Thyroid gland (tissue), 4 donors: Measurements from ENCODE around the gene PLSCR4. TPM values are rescaled to one million over a fixed set of nuclear protein-coding genes. Genes with fewer than 3 reads are reported as not detected.

Experiments
- DNase-seq, 2 donors: peaks; one replicate each; pipeline ENCODE4 v3.0.0-alpha.2; 2019
- H3K27ac ChIP-seq, 3 donors: fragments of 200-600 bp; sonication (generic); 1 replicate in 2 of 3; 2 replicates in 1 of 3; pipeline ENCODE4 v1.5.1; 2016 to 2019; ENCODE audit warnings: mild to moderate bottlenecking in 1 of 3, moderate library complexity in 1 of 3
- H3K27me3 ChIP-seq: fragments of 200-600 bp; sonication (generic); one replicate; pipeline ENCODE4 v1.5.1; 2019
- H3K36me3 ChIP-seq, 2 donors: fragments of 200-600 bp; sonication (generic); one replicate each; pipeline ENCODE4 v1.5.1; 2016 to 2019
- H3K4me1 ChIP-seq, 2 donors: fragments of 200-600 bp; sonication (generic); one replicate each; pipeline ENCODE4 v1.5.1; 2017 to 2019
- H3K4me3 ChIP-seq, 3 donors: fragments of 200-600 bp; sonication (generic); replicated peaks in 1 of 3; 1 replicate in 2 of 3; 2 replicates in 1 of 3; pipeline ENCODE4 v1.5.1; 2016; ENCODE audit warnings: mild to moderate bottlenecking in 1 of 3
- H3K9me3 ChIP-seq: fragments of 200-600 bp; sonication (generic); one replicate; pipeline ENCODE4 v1.5.1; 2017
- POLR2A ChIP-seq, 2 donors: fragments of 450-650 bp; IDR thresholded peaks; one replicate each; pipeline ENCODE4 v1.6.1; 2017; ENCODE audit warnings: antibody characterized with exemption in 2 of 2, mild to moderate bottlenecking in 2 of 2, moderate library complexity in 1 of 2
- WGBS, 2 donors: methylation state at CpG; one replicate each; pipeline ENCODE4 v1.1.5; 2017; 5-methylcytosine and 5-hydroxymethylcytosine counted together
- intact Hi-C: fragments of 100-400 bp; cut with DNase I; formaldehyde crosslinking; loops from one replicate; pipeline ENCODE4 v1.15.1; 2023
- total RNA-seq, 4 donors: library from RNA; depleted of rRNA; stranded (reverse); fragments of >200 nt; gene quantifications; one replicate each; pipeline ENCODE4 v1.2.3, GENCODE V29; 2016
- TF ChIP-seq, protein P1 (sequence below), 6 experiments: fragments of 200-600 bp in 3 of 6; fragments of 450-650 bp in 3 of 6; sonication (generic) in 3 of 6; IDR thresholded peaks; one replicate each; pipeline ENCODE4 v1.5.1; 2016 to 2019; ENCODE audit warnings: antibody characterized with exemption in 6 of 6, mild to moderate bottlenecking in 2 of 6, inconsistent platforms in 1 of 6, moderate library complexity in 1 of 6

PLSCR4 gene
- total RNA-seq, 4 donors from 2014 or later, result 61.6 to 110 (median 78.4) TPM

DNA sequence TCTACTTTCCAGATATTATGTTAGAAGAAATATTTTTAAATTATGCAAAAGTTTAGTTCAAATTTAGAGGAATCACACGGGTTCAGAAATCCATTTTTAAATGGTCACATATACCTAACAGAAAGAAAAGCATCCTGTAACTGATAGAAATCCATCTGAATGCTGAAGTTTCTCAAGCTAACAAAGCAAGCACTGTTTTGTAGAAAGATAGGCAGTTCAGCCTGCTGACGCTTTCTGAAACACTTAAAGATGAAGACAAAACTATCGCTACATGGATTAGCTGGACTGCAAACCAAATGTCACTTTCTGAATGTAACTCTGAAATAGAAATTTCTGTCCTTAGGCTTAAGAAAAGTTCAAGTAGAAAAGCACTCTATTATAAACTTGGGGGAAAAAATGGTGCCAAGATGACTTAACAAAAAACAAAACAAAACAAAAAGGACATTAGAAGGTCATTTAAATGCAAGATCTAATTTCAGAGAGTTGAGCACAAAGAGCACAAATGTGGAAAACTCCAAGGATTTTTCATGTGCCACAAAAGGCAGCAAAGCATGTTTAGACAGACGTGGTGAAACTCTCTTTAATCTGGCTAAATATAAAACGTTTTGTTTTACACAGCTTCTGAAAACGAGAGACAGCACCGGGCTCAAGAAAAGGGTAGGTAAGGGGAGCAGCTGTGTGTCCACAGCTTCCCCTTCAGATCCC, 91.1 kb downstream of the PLSCR4 start:
- Histone ChIP-seq H3K4me3 (peak overlapping the region; percentile 69 to 86 (median 70)), H3K36me3 (no peaks in the 10 kb centered on the region), H3K4me1 (peaks cover 48 to 63% of the 10 kb centered on the region in 2 donors), H3K27ac (peak overlapping the region; percentile 95 to 97 (median 96)), H3K9me3 (no peaks in the 10 kb centered on the region), H3K27me3 (no peaks in the 10 kb centered on the region)
- DNase-seq, result no peak
- intact Hi-C loops, result no loop called here
- 4 to 6% methylated on average over 7 of the region's 7 CpGs for WGBS, 2 donors
- no peak for TF ChIP-seq POLR2A (IDR thresholded peaks at IDR 0.05)
- TF ChIP-seq, protein P1, sequence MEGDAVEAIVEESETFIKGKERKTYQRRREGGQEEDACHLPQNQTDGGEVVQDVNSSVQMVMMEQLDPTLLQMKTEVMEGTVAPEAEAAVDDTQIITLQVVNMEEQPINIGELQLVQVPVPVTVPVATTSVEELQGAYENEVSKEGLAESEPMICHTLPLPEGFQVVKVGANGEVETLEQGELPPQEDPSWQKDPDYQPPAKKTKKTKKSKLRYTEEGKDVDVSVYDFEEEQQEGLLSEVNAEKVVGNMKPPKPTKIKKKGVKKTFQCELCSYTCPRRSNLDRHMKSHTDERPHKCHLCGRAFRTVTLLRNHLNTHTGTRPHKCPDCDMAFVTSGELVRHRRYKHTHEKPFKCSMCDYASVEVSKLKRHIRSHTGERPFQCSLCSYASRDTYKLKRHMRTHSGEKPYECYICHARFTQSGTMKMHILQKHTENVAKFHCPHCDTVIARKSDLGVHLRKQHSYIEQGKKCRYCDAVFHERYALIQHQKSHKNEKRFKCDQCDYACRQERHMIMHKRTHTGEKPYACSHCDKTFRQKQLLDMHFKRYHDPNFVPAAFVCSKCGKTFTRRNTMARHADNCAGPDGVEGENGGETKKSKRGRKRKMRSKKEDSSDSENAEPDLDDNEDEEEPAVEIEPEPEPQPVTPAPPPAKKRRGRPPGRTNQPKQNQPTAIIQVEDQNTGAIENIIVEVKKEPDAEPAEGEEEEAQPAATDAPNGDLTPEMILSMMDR (IDR thresholded peaks at IDR 0.05), result no peak

DNA sequence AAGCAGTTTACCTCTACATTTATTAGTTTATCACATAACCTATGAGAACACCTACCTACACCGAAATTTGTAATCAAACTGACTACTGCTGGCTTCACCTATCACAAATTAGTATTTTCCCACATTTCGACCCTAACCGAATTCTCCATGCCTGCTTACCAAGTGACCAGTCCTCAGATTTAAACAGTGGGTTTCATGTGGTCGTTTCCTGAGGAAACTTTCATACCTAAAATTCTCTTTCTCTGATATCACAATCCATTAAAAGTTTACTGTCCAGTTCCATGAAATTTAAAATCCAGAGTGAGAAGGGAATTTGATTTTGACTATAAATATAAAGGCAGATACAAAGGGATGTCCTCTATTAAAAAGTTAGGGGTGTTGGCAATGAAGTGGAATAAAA, 91.9 kb downstream of the PLSCR4 start:
- Histone ChIP-seq H3K4me3 (peak overlapping the region in 2 of 3 donors; percentile 70 to 86), H3K27ac (peak overlapping the region; percentile 95 to 97 (median 96)), H3K27me3 (no peaks in the 10 kb centered on the region), H3K36me3 (no peaks in the 10 kb centered on the region), H3K4me1 (peaks cover 44 to 57% of the 10 kb centered on the region in 2 donors), H3K9me3 (no peaks in the 10 kb centered on the region)
- no peak for DNase-seq
- WGBS, 2 donors, result 39 to 40% methylated on average over 4 of the region's 4 CpGs
- TF ChIP-seq, protein P1 (IDR thresholded peaks at IDR 0.05), result no peak
- no peak for TF ChIP-seq POLR2A (IDR thresholded peaks at IDR 0.05)
- intact Hi-C loops, result no loop called here

DNA sequence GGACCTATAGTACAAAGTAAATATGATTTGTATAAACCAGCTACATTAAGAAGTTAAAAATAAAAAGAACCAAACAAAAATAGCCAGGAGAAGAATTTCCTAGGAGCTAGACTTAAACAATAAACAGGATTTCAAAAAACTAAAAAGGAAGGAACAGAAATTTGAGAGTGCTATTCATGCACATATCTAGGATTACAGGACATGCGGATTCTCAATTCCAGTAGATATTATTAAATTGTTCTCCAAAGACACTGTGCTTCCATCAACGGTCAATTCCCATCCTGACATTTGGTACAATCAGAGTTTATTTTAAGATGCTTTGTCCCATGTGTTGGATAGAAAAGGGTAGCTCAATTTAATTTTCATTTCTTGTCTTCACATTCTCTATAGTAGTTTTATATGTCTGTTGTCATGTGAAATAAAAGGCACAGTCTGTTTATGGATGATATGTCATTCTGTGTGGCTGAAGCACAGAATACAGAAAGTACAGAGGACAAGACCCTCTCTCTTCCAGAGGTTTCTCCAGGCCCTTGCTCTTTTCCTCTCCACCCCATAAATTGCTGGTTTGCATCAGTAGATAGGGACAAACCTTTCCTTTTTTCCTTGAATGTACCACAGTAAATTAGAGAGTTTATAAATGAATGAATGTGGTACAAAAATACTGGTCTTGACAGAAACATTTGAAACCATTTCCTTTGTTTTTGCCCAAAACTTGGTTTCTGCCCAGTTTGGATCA, 93.4 kb downstream of the PLSCR4 start:
- TF ChIP-seq, protein P1 (IDR thresholded peaks at IDR 0.05), result no peak
- no peak for TF ChIP-seq POLR2A (IDR thresholded peaks at IDR 0.05)
- peaks cover 40 to 52% of the 10 kb centered on the region in 2 donors for H3K4me1 ChIP-seq

DNA sequence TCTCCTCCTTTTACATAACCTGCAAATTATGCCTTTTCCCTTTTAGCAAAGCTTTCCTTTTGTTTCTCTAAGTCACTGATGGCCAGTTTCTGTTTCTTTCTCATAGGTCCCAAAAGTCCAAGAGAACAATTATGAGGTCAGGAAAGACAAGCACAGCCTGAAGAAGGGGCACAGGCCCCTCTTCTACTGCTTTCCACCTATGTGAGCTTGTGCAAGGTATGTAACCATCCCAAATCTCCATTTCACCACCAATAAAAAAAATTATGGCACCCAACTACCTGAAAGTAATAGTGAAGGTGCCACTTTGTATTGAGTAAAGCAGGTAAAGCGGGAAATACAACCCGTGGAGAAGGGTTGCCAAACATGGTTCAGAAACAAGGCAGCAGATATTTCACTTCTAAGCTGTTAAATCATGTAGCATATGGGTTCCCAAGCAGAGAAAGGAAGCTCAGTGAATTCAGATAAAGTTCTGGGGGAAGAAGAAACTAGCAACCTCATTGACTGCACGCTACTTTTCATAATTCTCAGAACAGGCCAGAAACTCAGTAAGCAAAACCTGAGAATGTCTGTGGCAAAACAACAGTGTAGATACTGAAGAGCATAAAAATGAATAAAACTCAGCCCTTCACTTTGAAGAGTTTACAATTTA, 94.1 kb downstream of the PLSCR4 start:
- TF ChIP-seq, protein P1 (IDR thresholded peaks at IDR 0.05), result no peak
- H3K27me3 ChIP-seq, result no peaks in the 10 kb centered on the region
- peak overlapping the region in 2 of 3 donors; percentile 10 to 20 for H3K4me3 ChIP-seq
- peak overlapping the region; percentile 95 to 97 (median 96) for H3K27ac ChIP-seq
- H3K4me1 ChIP-seq, result peaks cover 40 to 52% of the 10 kb centered on the region in 2 donors
- no peak for DNase-seq
- no peaks in the 10 kb centered on the region for H3K9me3 ChIP-seq
- no peaks in the 10 kb centered on the region for H3K36me3 ChIP-seq
- intact Hi-C loops, result no loop called here
- 23 to 34% methylated on average over 3 of the region's 3 CpGs for WGBS, 2 donors

More for the DNA sequence above, 93.4 kb downstream of the PLSCR4 start:
- Histone ChIP-seq H3K9me3 (no peaks in the 10 kb centered on the region), H3K36me3 (no peaks in the 10 kb centered on the region), H3K27ac (peak overlapping the region; percentile 95 to 97 (median 96)), H3K27me3 (no peaks in the 10 kb centered on the region), H3K4me3 (no peak overlapping the region)
- 43 to 56% methylated on average over 2 of the region's 2 CpGs for WGBS, 2 donors
- no peak for DNase-seq
- intact Hi-C loops, result no loop called here
